ENCODE data around the gene TLR3. TPM values are rescaled to one million over a fixed set of nuclear protein-coding genes. Genes with fewer than 3 reads are reported as not detected.

TLR3 gene
- total and polyA plus RNA-seq, 10 of the 15 experiments (the other 5 are each of a cell fraction or from before 2014, with no cell fraction given), result under 0.01 to 0.05 (median 0.03) TPM; not detected in 7

DNA sequence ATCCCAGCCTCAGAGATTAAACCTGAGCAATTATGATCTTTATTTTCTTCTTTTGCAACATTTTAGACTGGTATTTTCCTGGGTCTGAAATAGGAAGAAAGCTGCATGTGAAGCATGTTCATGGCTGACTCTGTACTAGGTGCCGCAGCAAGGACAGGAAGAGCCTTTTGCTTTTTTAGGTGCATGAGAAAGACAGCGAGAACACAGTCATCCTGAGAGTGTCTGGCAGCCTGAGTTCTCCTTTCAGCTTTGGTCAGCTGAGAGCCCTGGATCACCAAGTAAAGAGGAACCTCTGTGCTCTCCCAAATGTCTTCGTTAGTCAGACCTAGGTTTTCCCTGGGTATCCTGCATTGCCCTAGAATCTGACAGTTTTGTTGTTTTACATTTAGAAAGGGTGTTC lies 65.3 kb downstream of the TLR3 start (continued):
- no peak for TF ChIP-seq GATAD2B (conservative IDR thresholded peaks at IDR 0.05; ENCODE audit: low read depth)
- TF ChIP-seq IRF4 (IDR thresholded peaks at IDR 0.05; ENCODE audit: low read depth, low read length), result peak; percentile 99
- no peak for TF ChIP-seq SREBF2 (IDR thresholded peaks at IDR 0.05; ENCODE audit: low read length)
- peak; percentile 65; the same call in 1 of the 2 replicates for TF ChIP-seq MEF2A (IDR thresholded peaks at IDR 0.05; ENCODE audit: insufficient read depth, low read depth, low read length)
- peak; percentile 76 for TF ChIP-seq EED (IDR thresholded peaks at IDR 0.05; ENCODE audit: low read depth)
- TF ChIP-seq, protein P1, sequence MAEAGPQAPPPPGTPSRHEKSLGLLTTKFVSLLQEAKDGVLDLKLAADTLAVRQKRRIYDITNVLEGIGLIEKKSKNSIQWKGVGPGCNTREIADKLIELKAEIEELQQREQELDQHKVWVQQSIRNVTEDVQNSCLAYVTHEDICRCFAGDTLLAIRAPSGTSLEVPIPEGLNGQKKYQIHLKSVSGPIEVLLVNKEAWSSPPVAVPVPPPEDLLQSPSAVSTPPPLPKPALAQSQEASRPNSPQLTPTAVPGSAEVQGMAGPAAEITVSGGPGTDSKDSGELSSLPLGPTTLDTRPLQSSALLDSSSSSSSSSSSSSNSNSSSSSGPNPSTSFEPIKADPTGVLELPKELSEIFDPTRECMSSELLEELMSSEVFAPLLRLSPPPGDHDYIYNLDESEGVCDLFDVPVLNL (IDR thresholded peaks at IDR 0.05; ENCODE audit: low read depth, low read length), result no peak
- TF ChIP-seq CHD1 (IDR thresholded peaks at IDR 0.05; ENCODE audit: low read depth, low read length), result no peak
- TF ChIP-seq, protein P2, sequence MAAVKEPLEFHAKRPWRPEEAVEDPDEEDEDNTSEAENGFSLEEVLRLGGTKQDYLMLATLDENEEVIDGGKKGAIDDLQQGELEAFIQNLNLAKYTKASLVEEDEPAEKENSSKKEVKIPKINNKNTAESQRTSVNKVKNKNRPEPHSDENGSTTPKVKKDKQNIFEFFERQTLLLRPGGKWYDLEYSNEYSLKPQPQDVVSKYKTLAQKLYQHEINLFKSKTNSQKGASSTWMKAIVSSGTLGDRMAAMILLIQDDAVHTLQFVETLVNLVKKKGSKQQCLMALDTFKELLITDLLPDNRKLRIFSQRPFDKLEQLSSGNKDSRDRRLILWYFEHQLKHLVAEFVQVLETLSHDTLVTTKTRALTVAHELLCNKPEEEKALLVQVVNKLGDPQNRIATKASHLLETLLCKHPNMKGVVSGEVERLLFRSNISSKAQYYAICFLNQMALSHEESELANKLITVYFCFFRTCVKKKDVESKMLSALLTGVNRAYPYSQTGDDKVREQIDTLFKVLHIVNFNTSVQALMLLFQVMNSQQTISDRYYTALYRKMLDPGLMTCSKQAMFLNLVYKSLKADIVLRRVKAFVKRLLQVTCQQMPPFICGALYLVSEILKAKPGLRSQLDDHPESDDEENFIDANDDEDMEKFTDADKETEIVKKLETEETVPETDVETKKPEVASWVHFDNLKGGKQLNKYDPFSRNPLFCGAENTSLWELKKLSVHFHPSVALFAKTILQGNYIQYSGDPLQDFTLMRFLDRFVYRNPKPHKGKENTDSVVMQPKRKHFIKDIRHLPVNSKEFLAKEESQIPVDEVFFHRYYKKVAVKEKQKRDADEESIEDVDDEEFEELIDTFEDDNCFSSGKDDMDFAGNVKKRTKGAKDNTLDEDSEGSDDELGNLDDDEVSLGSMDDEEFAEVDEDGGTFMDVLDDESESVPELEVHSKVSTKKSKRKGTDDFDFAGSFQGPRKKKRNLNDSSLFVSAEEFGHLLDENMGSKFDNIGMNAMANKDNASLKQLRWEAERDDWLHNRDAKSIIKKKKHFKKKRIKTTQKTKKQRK (IDR thresholded peaks at IDR 0.05; ENCODE audit: low read depth, low read length), result no peak
- TF ChIP-seq, protein P3, sequence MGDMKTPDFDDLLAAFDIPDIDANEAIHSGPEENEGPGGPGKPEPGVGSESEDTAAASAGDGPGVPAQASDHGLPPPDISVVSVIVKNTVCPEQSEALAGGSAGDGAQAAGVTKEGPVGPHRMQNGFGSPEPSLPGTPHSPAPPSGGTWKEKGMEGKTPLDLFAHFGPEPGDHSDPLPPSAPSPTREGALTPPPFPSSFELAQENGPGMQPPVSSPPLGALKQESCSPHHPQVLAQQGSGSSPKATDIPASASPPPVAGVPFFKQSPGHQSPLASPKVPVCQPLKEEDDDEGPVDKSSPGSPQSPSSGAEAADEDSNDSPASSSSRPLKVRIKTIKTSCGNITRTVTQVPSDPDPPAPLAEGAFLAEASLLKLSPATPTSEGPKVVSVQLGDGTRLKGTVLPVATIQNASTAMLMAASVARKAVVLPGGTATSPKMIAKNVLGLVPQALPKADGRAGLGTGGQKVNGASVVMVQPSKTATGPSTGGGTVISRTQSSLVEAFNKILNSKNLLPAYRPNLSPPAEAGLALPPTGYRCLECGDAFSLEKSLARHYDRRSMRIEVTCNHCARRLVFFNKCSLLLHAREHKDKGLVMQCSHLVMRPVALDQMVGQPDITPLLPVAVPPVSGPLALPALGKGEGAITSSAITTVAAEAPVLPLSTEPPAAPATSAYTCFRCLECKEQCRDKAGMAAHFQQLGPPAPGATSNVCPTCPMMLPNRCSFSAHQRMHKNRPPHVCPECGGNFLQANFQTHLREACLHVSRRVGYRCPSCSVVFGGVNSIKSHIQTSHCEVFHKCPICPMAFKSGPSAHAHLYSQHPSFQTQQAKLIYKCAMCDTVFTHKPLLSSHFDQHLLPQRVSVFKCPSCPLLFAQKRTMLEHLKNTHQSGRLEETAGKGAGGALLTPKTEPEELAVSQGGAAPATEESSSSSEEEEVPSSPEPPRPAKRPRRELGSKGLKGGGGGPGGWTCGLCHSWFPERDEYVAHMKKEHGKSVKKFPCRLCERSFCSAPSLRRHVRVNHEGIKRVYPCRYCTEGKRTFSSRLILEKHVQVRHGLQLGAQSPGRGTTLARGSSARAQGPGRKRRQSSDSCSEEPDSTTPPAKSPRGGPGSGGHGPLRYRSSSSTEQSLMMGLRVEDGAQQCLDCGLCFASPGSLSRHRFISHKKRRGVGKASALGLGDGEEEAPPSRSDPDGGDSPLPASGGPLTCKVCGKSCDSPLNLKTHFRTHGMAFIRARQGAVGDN (IDR thresholded peaks at IDR 0.05), result no peak
- TF ChIP-seq, protein P4, sequence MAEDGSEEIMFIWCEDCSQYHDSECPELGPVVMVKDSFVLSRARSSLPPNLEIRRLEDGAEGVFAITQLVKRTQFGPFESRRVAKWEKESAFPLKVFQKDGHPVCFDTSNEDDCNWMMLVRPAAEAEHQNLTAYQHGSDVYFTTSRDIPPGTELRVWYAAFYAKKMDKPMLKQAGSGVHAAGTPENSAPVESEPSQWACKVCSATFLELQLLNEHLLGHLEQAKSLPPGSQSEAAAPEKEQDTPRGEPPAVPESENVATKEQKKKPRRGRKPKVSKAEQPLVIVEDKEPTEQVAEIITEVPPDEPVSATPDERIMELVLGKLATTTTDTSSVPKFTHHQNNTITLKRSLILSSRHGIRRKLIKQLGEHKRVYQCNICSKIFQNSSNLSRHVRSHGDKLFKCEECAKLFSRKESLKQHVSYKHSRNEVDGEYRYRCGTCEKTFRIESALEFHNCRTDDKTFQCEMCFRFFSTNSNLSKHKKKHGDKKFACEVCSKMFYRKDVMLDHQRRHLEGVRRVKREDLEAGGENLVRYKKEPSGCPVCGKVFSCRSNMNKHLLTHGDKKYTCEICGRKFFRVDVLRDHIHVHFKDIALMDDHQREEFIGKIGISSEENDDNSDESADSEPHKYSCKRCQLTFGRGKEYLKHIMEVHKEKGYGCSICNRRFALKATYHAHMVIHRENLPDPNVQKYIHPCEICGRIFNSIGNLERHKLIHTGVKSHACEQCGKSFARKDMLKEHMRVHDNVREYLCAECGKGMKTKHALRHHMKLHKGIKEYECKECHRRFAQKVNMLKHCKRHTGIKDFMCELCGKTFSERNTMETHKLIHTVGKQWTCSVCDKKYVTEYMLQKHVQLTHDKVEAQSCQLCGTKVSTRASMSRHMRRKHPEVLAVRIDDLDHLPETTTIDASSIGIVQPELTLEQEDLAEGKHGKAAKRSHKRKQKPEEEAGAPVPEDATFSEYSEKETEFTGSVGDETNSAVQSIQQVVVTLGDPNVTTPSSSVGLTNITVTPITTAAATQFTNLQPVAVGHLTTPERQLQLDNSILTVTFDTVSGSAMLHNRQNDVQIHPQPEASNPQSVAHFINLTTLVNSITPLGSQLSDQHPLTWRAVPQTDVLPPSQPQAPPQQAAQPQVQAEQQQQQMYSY (CRISPR knock-in tag; IDR thresholded peaks at IDR 0.05), result no peak
- no peak for TF ChIP-seq POU2F2 (IDR thresholded peaks at IDR 0.05; ENCODE audit: borderline replicate concordance, low read depth, low read length)
- TF ChIP-seq IKZF2 (IDR thresholded peaks at IDR 0.05), result peak; percentile 71 to 75
- no peak for TF ChIP-seq ZZZ3 (IDR thresholded peaks at IDR 0.05; ENCODE audit: control insufficient read depth, insufficient read length, low read depth)
- no peak for TF ChIP-seq TCF7 (IDR thresholded peaks at IDR 0.05; ENCODE audit: borderline replicate concordance)
- peak; percentile 76; the same call in 1 of the 2 replicates for TF ChIP-seq PAX5 (IDR thresholded peaks at IDR 0.05; ENCODE audit: borderline replicate concordance, low read depth, low read length)
